COLO668 (cell line): ENCODE data around the gene LTBP2.
A peak's percentile ranks its signal among the peaks of the same experiment; 100 is the strongest.

Experiments used
- DNase-seq: peaks from one replicate; lab custom pipeline; 2025; ENCODE audit not compliant: unreplicated experiment; lab: John Stamatoyannopoulos, UW

The LTBP2 gene

GRCh38 chr14:74510959-74511409, 101.1 kb downstream of the LTBP2 start:
- no peak for DNase-seq

- DNase-seq, result no peak
Observed at GRCh38 chr14:74510223-74510931, 101.7 kb downstream of the LTBP2 start.

GRCh38 chr14:74509587-74510222, 102.3 kb downstream of the LTBP2 start:
- no peak for DNase-seq

GRCh38 chr14:74508844-74509428, 103.1 kb downstream of the LTBP2 start:
- no peak for DNase-seq

- no peak for DNase-seq
Observed at GRCh38 chr14:74508292-74508731, 103.7 kb downstream of the LTBP2 start.

GRCh38 chr14:74507840-74508239, 104.2 kb downstream of the LTBP2 start:
- no peak for DNase-seq

- DNase-seq, result no peak
Observed at GRCh38 chr14:74507085-74507484, 105.0 kb downstream of the LTBP2 start.

- DNase-seq, result no peak
Observed at GRCh38 chr14:74506411-74506851, 105.6 kb downstream of the LTBP2 start.

GRCh38 chr14:74505831-74506230, 106.2 kb downstream of the LTBP2 start:
- DNase-seq, result no peak

GRCh38 chr14:74504874-74505720, 106.9 kb downstream of the LTBP2 start:
- DNase-seq, result no peak

GRCh38 chr14:74504412-74504811, 107.6 kb downstream of the LTBP2 start:
- DNase-seq, result no peak

GRCh38 chr14:74503938-74504335, 108.1 kb downstream of the LTBP2 start:
- no peak for DNase-seq

- DNase-seq, result no peak
Observed at GRCh38 chr14:74503291-74503937, 108.6 kb downstream of the LTBP2 start.

- peak; percentile 51 for DNase-seq
Observed at GRCh38 chr14:74502236-74503019, 109.6 kb downstream of the LTBP2 start.

- no peak for DNase-seq
Observed at GRCh38 chr14:74501691-74502090, 110.3 kb downstream of the LTBP2 start.

GRCh38 chr14:74501135-74501614, 110.9 kb downstream of the LTBP2 start:
- peak; percentile 60 for DNase-seq

- DNase-seq, result no peak
Observed at GRCh38 chr14:74500417-74501134, 111.5 kb downstream of the LTBP2 start.

- DNase-seq, result no peak
Observed at GRCh38 chr14:74495356-74495755, 116.7 kb downstream of the LTBP2 start.
